ENCODE data around the gene CCDC92. TPM values are rescaled to one million over a fixed set of nuclear protein-coding genes. Genes with fewer than 3 reads are reported as not detected.

Gene CCDC92
- polyA plus RNA-seq, 1 experiment = 35.9 TPM

GRCh38 chr12:124002021-124002644, 29.5 kb upstream of the CCDC92 start:
- Histone ChIP-seq H3K27me3 (ENCODE audit: control insufficient read depth, insufficient read depth, low read length) (no peaks in the 10 kb centered on the region), H3K36me3 (ENCODE audit: control insufficient read depth, insufficient read depth, low read length) (peaks cover 6% of the 10 kb centered on the region), H3K4me3 (ENCODE audit: low read depth, low read length) (no peak overlapping the region)
- ChIA-PET POLR2A (no interaction called here), CTCF (interaction anchor here (0.6 to 1.4 kb wide), 5 partner anchors 14 to 91 kb away, joined by 3 to 4 read pairs (median 3); no protein-coding TSS in a partner anchor)
- TF ChIP-seq CTCF (IDR thresholded peaks at IDR 0.05; ENCODE audit: insufficient read depth, low read depth, low read length) = no peak
- no peak for DNase-seq (ENCODE audit: low read depth)

GRCh38 chr12:124001343-124001742, 28.7 kb upstream of the CCDC92 start:
- CTCF ChIA-PET = interaction anchor here (1.0 to 1.4 kb wide), 3 partner anchors 14 to 31 kb away, joined by 3 to 4 read pairs (median 4); no protein-coding TSS in a partner anchor
- no peak for TF ChIP-seq CTCF (IDR thresholded peaks at IDR 0.05; ENCODE audit: insufficient read depth, low read depth, low read length)
- peaks cover 6% of the 10 kb centered on the region for H3K36me3 ChIP-seq (ENCODE audit: control insufficient read depth, insufficient read depth, low read length)

GRCh38 chr12:124000111-124000510, 27.5 kb upstream of the CCDC92 start:
- Histone ChIP-seq H3K36me3 (ENCODE audit: control insufficient read depth, insufficient read depth, low read length) (peaks cover 6% of the 10 kb centered on the region), H3K4me3 (ENCODE audit: low read depth, low read length) (no peak overlapping the region), H3K27me3 (ENCODE audit: control insufficient read depth, insufficient read depth, low read length) (no peaks in the 10 kb centered on the region)
- ChIA-PET POLR2A (no interaction called here), CTCF (interaction anchor here (1.5 kb wide), 1 partner anchor 16 kb away, joined by 8 read pairs; no protein-coding TSS in a partner anchor)
- no peak for TF ChIP-seq CTCF (IDR thresholded peaks at IDR 0.05; ENCODE audit: insufficient read depth, low read depth, low read length)
- no peak for DNase-seq (ENCODE audit: low read depth)

More at GRCh38 chr12:124001343-124001742, 28.7 kb upstream of the CCDC92 start:
- Histone ChIP-seq H3K27me3 (ENCODE audit: control insufficient read depth, insufficient read depth, low read length) (no peaks in the 10 kb centered on the region), H3K4me3 (ENCODE audit: low read depth, low read length) (no peak overlapping the region)
- DNase-seq (ENCODE audit: low read depth) = no peak
- POLR2A ChIA-PET = no interaction called here

- ChIA-PET CTCF (interaction anchor here (5.2 kb wide), 1 partner anchor 13 kb away, joined by 30 read pairs; no protein-coding TSS in a partner anchor), POLR2A (no interaction called here)
- no peaks in the 10 kb centered on the region for H3K27me3 ChIP-seq (ENCODE audit: control insufficient read depth, insufficient read depth, low read length)
- H3K36me3 ChIP-seq (ENCODE audit: control insufficient read depth, insufficient read depth, low read length) = peaks cover 6% of the 10 kb centered on the region
- no peak for DNase-seq (ENCODE audit: low read depth)
- TF ChIP-seq CTCF (IDR thresholded peaks at IDR 0.05; ENCODE audit: insufficient read depth, low read depth, low read length) = no peak
- no peak overlapping the region for H3K4me3 ChIP-seq (ENCODE audit: low read depth, low read length)
Observed at GRCh38 chr12:123998991-123999359, 26.3 kb upstream of the CCDC92 start.

- DNase-seq (ENCODE audit: low read depth) = no peak
- Histone ChIP-seq H3K27me3 (ENCODE audit: control insufficient read depth, insufficient read depth, low read length) (no peaks in the 10 kb centered on the region), H3K36me3 (ENCODE audit: control insufficient read depth, insufficient read depth, low read length) (peaks cover 6% of the 10 kb centered on the region), H3K4me3 (ENCODE audit: low read depth, low read length) (no peak overlapping the region)
- TF ChIP-seq CTCF (IDR thresholded peaks at IDR 0.05; ENCODE audit: insufficient read depth, low read depth, low read length) = no peak
- CTCF ChIA-PET = interaction anchor here (1.7 to 5.2 kb wide), 2 partner anchors 13 to 38 kb away, joined by 4 to 30 read pairs; no protein-coding TSS in a partner anchor
- POLR2A ChIA-PET = no interaction called here
Observed at GRCh38 chr12:123998344-123998990, 25.8 kb upstream of the CCDC92 start.

All from BJ (cell line).